Measurements from ENCODE around the gene HIVEP3.

DNA sequence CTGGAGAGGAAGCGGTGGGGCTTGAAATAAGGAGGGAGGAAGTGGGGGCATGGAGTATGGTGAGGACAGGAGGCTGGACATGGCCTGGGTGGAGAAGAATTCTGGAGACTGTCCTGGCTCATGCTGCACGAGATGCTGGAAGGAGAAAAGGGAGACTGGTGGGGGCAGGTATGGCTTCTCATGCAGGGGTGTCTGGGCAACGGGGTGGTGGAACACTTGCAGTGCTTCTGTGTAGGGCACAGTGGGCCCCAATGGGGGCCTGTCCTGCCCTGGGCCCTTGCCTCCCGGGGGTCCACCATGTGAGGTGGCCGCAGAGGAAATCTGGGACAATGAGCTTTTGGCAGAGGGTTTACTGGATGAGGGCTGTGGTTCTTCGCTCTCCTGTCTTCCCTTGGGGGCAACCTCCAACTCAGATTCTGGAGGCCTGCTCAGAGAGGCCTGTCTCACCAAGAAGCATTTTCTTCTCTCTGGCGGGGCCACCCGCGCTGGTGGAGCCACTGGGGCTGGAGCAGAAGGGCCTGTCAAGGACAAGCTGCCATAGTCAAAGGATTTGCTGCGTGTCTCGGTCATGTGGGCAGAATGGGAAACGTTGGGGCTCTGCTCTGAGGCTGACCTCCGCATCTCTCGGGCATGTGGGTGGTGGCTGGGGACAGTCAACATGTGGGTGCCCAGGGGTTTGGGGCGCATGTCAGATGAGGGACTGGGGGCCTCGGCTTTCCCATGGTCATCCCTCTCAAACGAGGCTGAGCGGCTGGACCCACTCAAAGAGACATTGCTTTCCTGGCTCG, 337.3 kb downstream of the HIVEP3 start:
- TF ChIP-seq CTCF (IDR thresholded peaks at IDR 0.05) (no peak), POLR2A (IDR thresholded peaks at IDR 0.05) (no peak), POLR2AphosphoS5 (IDR thresholded peaks at IDR 0.05; ENCODE audit: insufficient read depth in 1 of 2, low read depth in 1 of 2) (no peak)
